ENCODE results near the gene CHD1. TPM values are rescaled to one million over a fixed set of nuclear protein-coding genes. Genes with fewer than 3 reads are reported as not detected.
"Not testable (repeated sequence)": the region's sequence is repeated elsewhere in the genome, so short reads cannot be mapped to it uniquely, and the experiment has no call there.

Gene CHD1
- total and polyA plus RNA-seq, 2 donors (not counting 3 experiments of a cell fraction or from before 2014, with no cell fraction given), result 16.2 to 48.9 TPM

GRCh38 chr5:98957307-98957706, 28.5 kb upstream of the CHD1 start:
- Histone ChIP-seq H3K9me1 (replicated peaks; ENCODE audit: control insufficient read depth, extremely low read depth, insufficient read depth, low read length) (no peaks in the 10 kb centered on the region), H3K36me3 (ENCODE audit: control insufficient read depth in 2 of 2, extremely low read depth in 1 of 2, insufficient read depth in 2 of 2, low read length in 2 of 2) (no peaks in the 10 kb centered on the region), H3K9ac (replicated peaks; ENCODE audit: extremely low read depth, insufficient read depth, low read length) (no peak overlapping the region), H4K20me1 (replicated peaks; ENCODE audit: control insufficient read depth, extremely low read depth, insufficient read depth, low read length) (no peaks in the 10 kb centered on the region), H3K27me3 (ENCODE audit: control insufficient read depth in 2 of 2, insufficient read depth in 2 of 2, low read length in 2 of 2) (no peaks in the 10 kb centered on the region), H3K27ac (ENCODE audit: insufficient read depth, low read depth, low read length) (no peak overlapping the region), H2AFZ (ENCODE audit: low read depth, low read length) (no peak overlapping the region), H3K4me3 (replicated peaks in 1 of 3; ENCODE audit: insufficient read depth in 1 of 3, low read depth in 1 of 3, low read length in 3 of 3) (no peak overlapping the region), H3K9me3 (replicated peaks; ENCODE audit: control insufficient read depth, insufficient read depth, low read length) (no peaks in the 10 kb centered on the region), H3K79me2 (ENCODE audit: control insufficient read depth, insufficient read depth, low read length) (no peaks in the 10 kb centered on the region), H3K4me1 (ENCODE audit: control insufficient read depth, extremely low read depth, insufficient read depth, low read length) (no peaks in the 10 kb centered on the region), H3K4me2 (ENCODE audit: insufficient read depth, low read length) (no peak overlapping the region)
- DNase-seq (ENCODE audit: low read depth, low spot score) (peak; percentile 16), FAIRE-seq (no peak)
- TF ChIP-seq, protein P1, sequence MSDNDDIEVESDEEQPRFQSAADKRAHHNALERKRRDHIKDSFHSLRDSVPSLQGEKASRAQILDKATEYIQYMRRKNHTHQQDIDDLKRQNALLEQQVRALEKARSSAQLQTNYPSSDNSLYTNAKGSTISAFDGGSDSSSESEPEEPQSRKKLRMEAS (IDR thresholded peaks at IDR 0.05; ENCODE audit: insufficient read depth, insufficient read length), result no peak
- TF ChIP-seq GATA2 (IDR thresholded peaks at IDR 0.05; ENCODE audit: insufficient read depth, insufficient read length, low read depth, low read length), result no peak
- no peak for TF ChIP-seq POLR2A (IDR thresholded peaks at IDR 0.05; ENCODE audit: low read depth, low read length)
- no peak for TF ChIP-seq JUN (IDR thresholded peaks at IDR 0.05; ENCODE audit: borderline replicate concordance, insufficient read depth, insufficient read length, low read depth)
- TF ChIP-seq POLR2AphosphoS5 (IDR thresholded peaks at IDR 0.05; ENCODE audit: insufficient read depth, low read depth, low read length), result no peak
- no peak for TF ChIP-seq FOS (IDR thresholded peaks at IDR 0.05; ENCODE audit: borderline replicate concordance, insufficient read depth, low read length)
- TF ChIP-seq CTCF (IDR thresholded peaks at IDR 0.05; ENCODE audit: extremely low read depth in 1 of 2, insufficient read depth in 1 of 2, low read depth in 1 of 2, low read length in 2 of 2), result no peak
- no peak for TF ChIP-seq MYC (IDR thresholded peaks at IDR 0.05; ENCODE audit: low read depth, low read length)
- TF ChIP-seq EZH2 (IDR thresholded peaks at IDR 0.05; ENCODE audit: borderline replicate concordance, low read depth, low read length, severe bottlenecking), result no peak
- dilution Hi-C loops (cut with MboI; ENCODE audit: extremely low pct_ligation_motif_present, low sequenced_read_pairs), result no loop called here
- no TSS peak for BruUV-seq (replicated peaks)
- ChIA-PET POLR2A (no interaction called here), CTCF (no interaction called here)
- intact Hi-C loops (cut with micrococcal nuclease), result no loop called here

DNA sequence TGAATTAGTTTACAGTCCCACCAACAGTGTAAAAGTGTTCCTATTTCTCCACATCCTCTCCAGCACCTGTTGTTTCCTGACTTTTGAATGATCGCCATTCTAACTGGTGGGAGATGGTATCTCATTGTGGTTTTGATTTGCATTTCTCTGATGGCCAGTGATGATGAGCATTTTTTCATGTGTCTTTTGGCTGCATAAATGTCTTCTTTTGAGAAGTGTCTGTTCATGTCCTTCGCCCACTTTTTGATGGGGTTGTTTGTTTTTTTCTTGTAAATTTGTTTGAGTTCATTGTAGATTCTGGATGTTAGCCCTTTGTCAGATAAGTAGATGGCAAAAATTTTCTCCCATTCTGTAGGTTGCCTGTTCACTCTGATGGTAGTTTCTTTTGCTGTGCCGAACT, 27.1 kb upstream of the CHD1 start:
- FAIRE-seq; H3K36me3 ChIP-seq (ENCODE audit: control insufficient read depth in 2 of 2, extremely low read depth in 1 of 2, insufficient read depth in 2 of 2, low read length in 2 of 2); H3K9me1 ChIP-seq (replicated peaks; ENCODE audit: control insufficient read depth, extremely low read depth, insufficient read depth, low read length); H3K9me3 ChIP-seq (replicated peaks; ENCODE audit: control insufficient read depth, insufficient read depth, low read length); H3K27ac ChIP-seq (ENCODE audit: insufficient read depth, low read depth, low read length); CTCF ChIA-PET; BruUV-seq (replicated peaks); POLR2A ChIA-PET; H3K4me1 ChIP-seq (ENCODE audit: control insufficient read depth, extremely low read depth, insufficient read depth, low read length); H2AFZ ChIP-seq (ENCODE audit: low read depth, low read length); H3K4me2 ChIP-seq (ENCODE audit: insufficient read depth, low read length); H3K9ac ChIP-seq (replicated peaks; ENCODE audit: extremely low read depth, insufficient read depth, low read length); intact Hi-C loops (cut with micrococcal nuclease); H3K4me3 ChIP-seq (replicated peaks in 1 of 3; ENCODE audit: insufficient read depth in 1 of 3, low read depth in 1 of 3, low read length in 3 of 3); H3K27me3 ChIP-seq (ENCODE audit: control insufficient read depth in 2 of 2, insufficient read depth in 2 of 2, low read length in 2 of 2); H3K79me2 ChIP-seq (ENCODE audit: control insufficient read depth, insufficient read depth, low read length); DNase-seq (ENCODE audit: low read depth, low spot score); H4K20me1 ChIP-seq (replicated peaks; ENCODE audit: control insufficient read depth, extremely low read depth, insufficient read depth, low read length); dilution Hi-C loops (cut with MboI; ENCODE audit: extremely low pct_ligation_motif_present, low sequenced_read_pairs): not testable (repeated sequence)

GRCh38 chr5:98955471-98955870, 26.7 kb upstream of the CHD1 start:
- BruUV-seq (replicated peaks); intact Hi-C loops (cut with micrococcal nuclease); POLR2A ChIA-PET; H2AFZ ChIP-seq (ENCODE audit: low read depth, low read length); H3K9me1 ChIP-seq (replicated peaks; ENCODE audit: control insufficient read depth, extremely low read depth, insufficient read depth, low read length); H3K9ac ChIP-seq (replicated peaks; ENCODE audit: extremely low read depth, insufficient read depth, low read length); H3K27ac ChIP-seq (ENCODE audit: insufficient read depth, low read depth, low read length); H3K4me3 ChIP-seq (replicated peaks in 1 of 3; ENCODE audit: insufficient read depth in 1 of 3, low read depth in 1 of 3, low read length in 3 of 3); H3K79me2 ChIP-seq (ENCODE audit: control insufficient read depth, insufficient read depth, low read length); FAIRE-seq; CTCF ChIA-PET; H3K9me3 ChIP-seq (replicated peaks; ENCODE audit: control insufficient read depth, insufficient read depth, low read length); H3K27me3 ChIP-seq (ENCODE audit: control insufficient read depth in 2 of 2, insufficient read depth in 2 of 2, low read length in 2 of 2); dilution Hi-C loops (cut with MboI; ENCODE audit: extremely low pct_ligation_motif_present, low sequenced_read_pairs); H3K4me2 ChIP-seq (ENCODE audit: insufficient read depth, low read length); H3K36me3 ChIP-seq (ENCODE audit: control insufficient read depth in 2 of 2, extremely low read depth in 1 of 2, insufficient read depth in 2 of 2, low read length in 2 of 2); H3K4me1 ChIP-seq (ENCODE audit: control insufficient read depth, extremely low read depth, insufficient read depth, low read length); DNase-seq (ENCODE audit: low read depth, low spot score); H4K20me1 ChIP-seq (replicated peaks; ENCODE audit: control insufficient read depth, extremely low read depth, insufficient read depth, low read length): not testable (repeated sequence)

Measured in endothelial cell of umbilical vein (primary cell).